ENCODE measurements around the gene FZR1.

- no peak for TF ChIP-seq CTCF (conservative IDR thresholded peaks at IDR 0.05; ENCODE audit: low read depth in 2 of 2)
- TF ChIP-seq EZH2 (IDR thresholded peaks at IDR 0.05; ENCODE audit: low read depth, unreplicated experiment) = no peak
- peak; percentile 83 for TF ChIP-seq POLR2AphosphoS5 (IDR thresholded peaks at IDR 0.05; ENCODE audit: low read depth)
Measured at GRCh38 chr19:3500429-3501101, 5.5 kb upstream of the FZR1 start, which contains the start of gene DOHH.
